Stimulated activated CD4-positive, alpha-beta T cell treated with anti-CD3 and anti-CD28 coated beads, Interleukin-12 subunit alpha, Interleukin-12 subunit beta, amount 100 ng/mL, for 24 hours (primary cell): ENCODE measurements around the gene IRS4.

ENCODE experiments used
- DNase-seq, 2 experiments: peaks; one replicate each; pipeline ENCODE4 v3.0.0-alpha.2; 2020; ENCODE audit warnings: low read depth in 2 of 2

Gene IRS4

GRCh38 chrX:108736509-108737479 is at the start of gene IRS4:
Gene IRS4, minus strand, starts transcription at chrX:108736563.
- no peak for DNase-seq

GRCh38 chrX:108772549-108772948 is 36.2 kb upstream of the IRS4 start:
- DNase-seq, result no peak

GRCh38 chrX:108763559-108763958 is 27.2 kb upstream of the IRS4 start:
- no peak for DNase-seq

GRCh38 chrX:108740299-108740774 is 4.0 kb upstream of the IRS4 start:
- no peak for DNase-seq

- DNase-seq, result no peak
Measured at GRCh38 chrX:108737754-108738153, 1.4 kb upstream of the IRS4 start.

GRCh38 chrX:108735679-108736508 is 469 bp downstream of the IRS4 start:
- no peak for DNase-seq

GRCh38 chrX:108735091-108735678 is 1.2 kb downstream of the IRS4 start:
- no peak for DNase-seq

- no peak for DNase-seq
Measured at GRCh38 chrX:108734426-108734825, 1.9 kb downstream of the IRS4 start.

- DNase-seq, result no peak
Measured at GRCh38 chrX:108732630-108733321, 3.6 kb downstream of the IRS4 start.

- DNase-seq, result no peak
Measured at GRCh38 chrX:108731153-108731552, 5.2 kb downstream of the IRS4 start.

GRCh38 chrX:108726748-108727147 is 9.6 kb downstream of the IRS4 start:
- no peak for DNase-seq

GRCh38 chrX:108722561-108722960 is 13.8 kb downstream of the IRS4 start:
- DNase-seq, result no peak

- DNase-seq, result no peak
Measured at GRCh38 chrX:108712886-108713285, 23.5 kb downstream of the IRS4 start.

GRCh38 chrX:108704839-108705238 is 31.5 kb downstream of the IRS4 start:
- DNase-seq, result no peak

- DNase-seq, result no peak
Measured at GRCh38 chrX:108702530-108702929, 33.8 kb downstream of the IRS4 start.

- DNase-seq, result no peak
Measured at GRCh38 chrX:108701633-108702032, 34.7 kb downstream of the IRS4 start.

- DNase-seq, result no peak
Measured at GRCh38 chrX:108699368-108699767, 37.0 kb downstream of the IRS4 start.

GRCh38 chrX:108696690-108697089 is 39.7 kb downstream of the IRS4 start:
- no peak for DNase-seq
